HG02981 (cell line): ENCODE results near the gene MMD2.
"Not testable (repeated sequence)": the region's sequence is repeated elsewhere in the genome, so short reads cannot be mapped to it uniquely, and the experiment has no call there.

Experiments used
- ATAC-seq: cut with Tn5 transposase; IDR thresholded peaks from one replicate; pipeline ENCODE4 v1.9.1; 2021; ENCODE audit warnings: mild to moderate bottlenecking, moderate library complexity; ENCODE audit not compliant: unreplicated experiment

Gene MMD2, protein sequence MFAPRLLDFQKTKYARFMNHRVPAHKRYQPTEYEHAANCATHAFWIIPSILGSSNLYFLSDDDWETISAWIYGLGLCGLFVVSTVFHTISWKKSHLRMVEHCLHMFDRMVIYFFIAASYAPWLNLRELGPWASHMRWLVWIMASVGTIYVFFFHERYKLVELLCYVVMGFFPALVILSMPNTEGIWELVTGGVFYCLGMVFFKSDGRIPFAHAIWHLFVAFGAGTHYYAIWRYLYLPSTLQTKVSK

GRCh38 chr7:4958477-4959301, at the start of gene MMD2:
Gene MMD2, minus strand, starts transcription at chr7:4959187. Its CDS starts 170 bp downstream, at chr7:4959017.
- ATAC-seq, result no peak

DNA sequence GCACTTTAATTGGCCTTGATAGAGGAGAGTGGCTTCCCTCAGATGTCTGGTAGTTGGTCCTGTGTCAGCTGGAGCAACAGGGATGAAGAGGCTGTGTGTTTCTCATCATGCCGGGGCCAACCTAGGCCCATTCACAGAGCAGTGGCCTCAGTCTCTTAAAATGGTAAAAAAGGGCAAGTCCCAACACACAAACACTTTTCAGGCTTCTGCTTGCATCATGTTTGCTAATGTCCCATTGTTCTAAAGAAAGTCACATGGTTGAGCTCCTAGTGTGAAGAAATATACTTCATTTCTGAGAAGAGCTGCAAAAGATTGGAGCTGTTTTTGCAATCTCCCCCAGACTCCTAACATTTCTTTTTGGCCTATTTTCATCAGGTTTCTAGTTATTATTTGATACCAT, 46.1 kb upstream of the MMD2 start:
- no peak for ATAC-seq

DNA sequence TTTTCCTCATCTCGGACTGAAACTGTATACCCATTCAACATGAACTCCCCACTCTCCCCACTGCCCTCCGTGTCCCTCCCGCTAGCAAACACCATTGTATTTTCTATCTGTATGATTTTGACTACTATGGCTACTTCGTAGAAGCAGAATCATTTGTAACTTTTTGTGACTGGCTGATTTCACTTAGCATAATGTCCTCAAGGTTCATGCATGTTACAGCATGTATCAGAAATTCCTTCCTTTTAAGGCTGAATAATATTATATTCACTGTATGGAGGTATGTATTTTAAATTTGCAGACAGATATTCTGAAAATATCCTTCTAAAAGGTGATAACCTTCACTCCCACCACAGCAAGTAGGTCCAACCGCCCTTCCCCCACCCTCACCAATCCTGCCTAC, 42.9 kb upstream of the MMD2 start:
- no peak for ATAC-seq

GRCh38 chr7:5001003-5001402, 42.0 kb upstream of the MMD2 start:
- no peak for ATAC-seq

DNA sequence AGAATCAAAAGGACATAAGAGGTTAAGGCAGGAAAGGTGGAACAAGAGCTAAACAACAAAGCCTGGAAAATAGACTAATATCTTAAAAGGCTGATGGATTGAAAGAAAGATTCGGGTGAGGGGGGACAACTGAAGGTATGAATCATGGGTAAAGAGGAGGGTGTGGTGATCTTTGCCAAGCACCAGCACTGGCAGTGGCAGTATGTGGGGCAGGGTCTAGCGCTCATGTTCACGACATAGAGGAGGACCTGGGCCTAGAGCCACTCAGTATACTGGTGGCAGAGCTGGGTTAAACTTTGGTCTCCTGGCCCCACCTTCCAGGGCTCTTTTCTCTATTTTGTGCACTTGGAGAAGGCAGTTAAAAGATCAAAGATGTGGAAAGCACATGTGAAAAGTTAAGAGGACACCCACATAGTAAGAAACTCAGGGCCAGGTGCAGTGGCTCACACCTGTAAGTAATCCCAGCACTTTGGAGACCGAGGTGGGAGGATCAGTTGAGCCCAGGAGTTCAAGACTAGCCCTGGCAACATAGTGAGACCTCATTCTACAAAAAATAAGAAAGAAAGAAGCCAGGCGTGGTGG, 40.5 kb upstream of the MMD2 start:
- no peak for ATAC-seq

DNA sequence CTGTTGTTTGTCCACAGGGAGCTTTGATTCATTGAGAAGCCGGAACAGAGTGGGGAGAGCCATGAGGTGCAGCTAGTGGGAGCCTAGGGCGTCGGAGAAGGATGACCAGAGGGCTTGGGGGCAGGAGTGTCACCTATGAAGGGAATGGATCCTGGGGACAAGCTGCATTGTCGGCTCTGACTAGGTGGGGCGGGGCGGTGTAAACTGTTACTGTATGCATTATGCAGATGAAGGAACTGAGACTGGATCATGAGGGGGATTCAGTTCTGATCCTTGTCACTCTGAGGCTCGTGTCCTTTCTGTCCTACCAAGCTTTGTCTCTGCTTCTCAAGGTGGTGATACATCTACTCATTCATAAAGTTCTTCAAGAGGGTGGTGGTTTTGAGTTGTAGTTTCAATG, 39.9 kb upstream of the MMD2 start:
- no peak for ATAC-seq

- no peak for ATAC-seq
These were observed 39.3 kb upstream of the MMD2 start for GRCh38 chr7:4998244-4998643.

GRCh38 chr7:4996696-4997222, 37.8 kb upstream of the MMD2 start:
- no peak for ATAC-seq

DNA sequence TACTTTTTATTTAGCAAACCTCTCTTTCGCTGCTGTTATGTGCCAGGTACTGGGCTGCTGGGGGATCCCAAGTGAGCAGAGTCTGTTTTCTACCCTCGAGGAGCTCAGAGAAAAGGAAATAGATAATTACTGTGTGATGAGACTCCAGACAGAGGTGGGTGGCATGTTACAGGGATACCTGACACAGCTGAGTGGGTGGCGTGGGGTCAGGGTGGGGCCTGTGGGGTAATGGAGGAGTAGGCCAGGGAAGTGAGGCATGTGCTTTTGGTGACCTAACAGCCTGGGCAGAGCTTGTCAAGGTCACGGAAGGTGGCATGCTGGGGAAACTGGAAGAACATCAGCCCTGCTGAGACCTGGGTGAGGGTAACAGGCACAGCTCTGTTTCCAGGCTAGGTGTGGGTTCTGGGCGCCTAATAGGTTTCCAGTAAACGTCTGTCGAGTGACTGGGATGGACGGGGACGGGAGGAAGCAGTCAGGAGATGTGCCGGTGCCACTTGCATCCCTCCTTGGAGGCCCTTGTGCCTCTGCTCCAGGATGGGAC, 36.5 kb upstream of the MMD2 start:
- ATAC-seq, result no peak

GRCh38 chr7:4993471-4993870, 34.5 kb upstream of the MMD2 start:
- no peak for ATAC-seq

DNA sequence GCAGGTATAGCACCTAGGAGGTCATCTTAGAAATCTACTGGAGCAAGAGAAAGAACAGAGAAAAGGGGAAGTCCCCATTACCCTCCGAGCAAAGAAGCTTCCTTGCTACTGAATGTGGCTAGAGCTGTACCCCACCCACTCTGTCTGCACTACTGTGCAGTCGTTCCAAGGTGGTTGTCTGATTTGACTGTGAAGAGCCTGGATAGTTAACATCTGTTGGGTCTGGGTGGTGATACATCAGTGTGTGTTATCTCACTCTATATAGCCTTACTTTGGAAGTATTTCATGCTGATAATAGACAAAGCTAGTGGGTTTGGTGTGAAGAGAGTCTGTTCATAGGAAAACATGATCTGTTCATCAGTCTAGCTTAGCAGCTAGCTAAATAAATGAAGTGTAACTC, 23.8 kb upstream of the MMD2 start:
- ATAC-seq, result peak; percentile 57

GRCh38 chr7:4981295-4981890, 22.4 kb upstream of the MMD2 start:
- ATAC-seq, result not testable (repeated sequence)

DNA sequence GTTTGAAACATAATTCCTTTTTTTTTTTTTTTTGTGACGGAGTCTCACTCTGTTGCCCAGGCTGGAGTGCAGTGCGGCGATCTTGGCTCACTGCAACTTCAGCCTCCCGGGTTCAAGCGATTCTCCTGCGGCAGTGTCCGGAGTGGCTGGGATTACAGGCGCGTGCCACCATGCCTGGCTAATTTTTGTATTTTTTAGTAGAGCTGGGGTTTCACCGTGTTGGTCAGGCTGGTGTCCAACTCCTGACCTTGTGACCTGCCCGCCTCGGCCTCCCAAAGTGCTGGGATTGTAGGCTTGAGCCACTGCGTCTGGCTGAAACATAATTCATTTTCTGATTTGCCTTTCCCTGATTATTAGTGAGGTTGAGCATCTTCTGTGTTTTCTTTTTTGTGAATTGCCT, 16.6 kb upstream of the MMD2 start:
- ATAC-seq, result not testable (repeated sequence)

- peak; percentile 93 for ATAC-seq
These were observed 14.8 kb upstream of the MMD2 start for GRCh38 chr7:4973728-4974198.

DNA sequence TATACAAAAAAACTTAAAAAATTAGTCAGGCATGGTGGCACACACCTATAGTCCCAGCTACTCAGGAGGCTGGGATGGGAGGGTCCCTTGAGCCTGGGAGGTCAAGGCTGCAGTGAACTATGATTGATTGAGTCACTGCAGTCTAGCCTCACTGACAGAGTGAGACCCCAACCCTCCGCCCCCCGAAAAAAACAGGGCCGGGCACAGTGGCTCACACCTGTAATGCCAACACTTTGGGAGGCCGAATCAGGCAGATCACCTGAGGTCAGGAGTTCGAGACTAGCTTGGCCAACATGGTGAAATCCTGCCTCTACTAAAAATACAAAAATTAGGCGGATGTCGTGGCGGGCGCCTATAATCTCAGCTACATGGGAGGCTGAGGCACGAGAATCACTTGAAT, 13.5 kb upstream of the MMD2 start:
- not testable (repeated sequence) for ATAC-seq

GRCh38 chr7:4965295-4966022, 6.5 kb upstream of the MMD2 start:
- ATAC-seq, result no peak

DNA sequence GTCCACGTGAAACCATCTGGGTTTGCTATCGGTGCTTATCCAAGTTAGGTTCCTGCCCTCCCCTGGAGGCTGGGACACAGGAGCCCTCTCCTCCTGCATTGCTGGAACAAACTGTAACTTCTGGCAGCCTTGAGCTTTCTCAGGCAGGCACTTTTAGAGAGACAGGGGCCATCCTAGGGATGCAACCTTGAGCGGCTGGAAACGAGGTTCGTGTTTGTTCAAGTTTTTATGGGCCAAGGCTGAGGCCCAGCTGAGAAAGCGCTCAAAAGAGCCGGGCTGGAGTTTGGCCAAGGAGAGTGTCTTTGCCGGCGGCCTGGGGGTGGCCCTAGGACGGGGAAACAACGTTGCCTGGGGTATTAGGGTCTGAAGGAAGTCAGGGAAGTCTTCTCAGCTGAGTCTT, 5.5 kb upstream of the MMD2 start:
- no peak for ATAC-seq

- no peak for ATAC-seq
These were observed 4.1 kb upstream of the MMD2 start for GRCh38 chr7:4962872-4963775.

DNA sequence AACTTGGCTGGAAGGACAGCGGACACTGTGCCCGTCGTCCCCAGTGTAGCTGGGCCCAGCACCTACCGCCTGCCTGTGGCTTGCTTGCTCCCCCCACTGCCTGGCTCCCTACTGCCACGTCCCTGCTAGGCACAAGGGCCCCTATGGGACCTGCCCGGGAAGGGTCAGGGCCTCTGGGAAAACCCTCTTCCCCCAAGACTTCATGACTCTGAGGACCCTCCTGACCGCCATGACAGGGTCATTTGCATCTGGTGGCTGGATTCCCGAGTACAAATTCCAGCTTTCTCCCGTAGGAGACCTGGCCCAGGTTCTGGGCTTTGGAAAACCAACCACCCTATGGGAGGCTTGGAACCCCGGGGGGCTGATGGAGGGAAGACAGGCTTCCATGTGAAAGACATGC, 1.4 kb upstream of the MMD2 start:
- no peak for ATAC-seq
